ENCODE measurements around the gene CFAP45. TPM values are rescaled to one million over a fixed set of nuclear protein-coding genes. Genes with fewer than 3 reads are reported as not detected.

CFAP45 gene
- total and polyA plus RNA-seq, 9 of the 15 experiments (the other 6 are each of a cell fraction or from before 2014, with no cell fraction given) = 0.65 to 2.4 (median 1.5) TPM

- Histone ChIP-seq H3K4me2 (ENCODE audit: insufficient read depth, low read length) (no peak overlapping the region), H2AFZ (ENCODE audit: low read depth, low read length) (no peak overlapping the region), H4K20me1 (replicated peaks; ENCODE audit: control insufficient read depth, insufficient read depth, low read length) (no peaks in the 10 kb centered on the region), H3K27me3 (ENCODE audit: control insufficient read depth in 2 of 2, insufficient read depth in 2 of 2, low read length in 2 of 2) (peaks cover 2 to 40% of the 10 kb centered on the region in 2 experiments; a peak in 4 of 5 replicates), H3K79me2 (ENCODE audit: control insufficient read depth, insufficient read depth, low read length) (no peaks in the 10 kb centered on the region), H3K27ac (ENCODE audit: extremely low read depth, low read depth, low read length) (no peak overlapping the region), H3K36me3 (ENCODE audit: control insufficient read depth, insufficient read depth, low read length) (no peaks in the 10 kb centered on the region), H3K9ac (ENCODE audit: insufficient read depth in 1 of 2, low read depth in 2 of 2, low read length in 2 of 2) (no peak overlapping the region), H3K4me3 (no peak overlapping the region), H3K9me1 (ENCODE audit: control insufficient read depth, insufficient read depth, low read length) (no peaks in the 10 kb centered on the region), H3K4me1 (replicated peaks in 1 of 2; ENCODE audit: control insufficient read depth in 2 of 2, insufficient read depth in 2 of 2, low read length in 2 of 2) (peaks cover 6 to 9% of the 10 kb centered on the region in 2 experiments), H3K9me3 (replicated peaks; ENCODE audit: control insufficient read depth, insufficient read depth, low read depth, low read length) (no peaks in the 10 kb centered on the region)
- FAIRE-seq (no peak), ATAC-seq (no peak), DNase-seq (ENCODE audit: extremely low read depth in 1 of 4, low spot score in 3 of 4) (no peak)
- ChIA-PET CTCF (ENCODE audit: low intra/inter-chr PET ratio) (no interaction called here), POLR2A (interaction anchor here (0.6 to 0.9 kb wide), 2 partner anchors 11 to 71 kb away, joined by 3 to 5 read pairs; no protein-coding TSS in a partner anchor)
- in situ Hi-C loops (cut with MboI) = no loop called here
- no TSS peak for BruUV-seq (replicated peaks)
- intact Hi-C loops (cut with micrococcal nuclease) = no loop called here
- WGBS (ENCODE audit: insufficient coverage, low coverage, missing lambda C conversion rate) = 3% methylated on average over 2 of the region's 2 CpGs
- TF ChIP-seq UBTF (IDR thresholded peaks at IDR 0.05; ENCODE audit: borderline replicate concordance in 1 of 2, low read depth in 2 of 2, low read length in 2 of 2) (no peak), PRPF4 (IDR thresholded peaks at IDR 0.05; ENCODE audit: insufficient read depth, low read depth, low read length, poor library complexity, severe bottlenecking) (no peak), RCOR1 (IDR thresholded peaks at IDR 0.05; ENCODE audit: borderline replicate concordance in 1 of 2, low read depth in 2 of 2, low read length in 2 of 2) (peak; percentile 53 to 83; a peak in 3 of 4 replicates), GABPB1 (CRISPR knock-in tag; IDR thresholded peaks at IDR 0.05) (no peak), ZNF12 (CRISPR knock-in tag; IDR thresholded peaks at IDR 0.05) (no peak), HDAC1 (IDR thresholded peaks at IDR 0.05) (peak in 1 of 2 experiments; percentile 86; a peak in 2 of 4 replicates), ZNF184 (CRISPR knock-in tag; IDR thresholded peaks at IDR 0.05) (no peak), THRB (CRISPR knock-in tag; conservative IDR thresholded peaks at IDR 0.05) (no peak), KDM1A (IDR thresholded peaks at IDR 0.05) (peak; percentile 97 to 98), MLLT1 (IDR thresholded peaks at IDR 0.05) (0 out of 4 replicates have a peak, but pooled peaks of 1 of the 2 experiments have one; percentile 43), HDAC2 (IDR thresholded peaks at IDR 0.05) (peak; percentile 62; the same call in 1 of the 2 replicates), E2F6 (IDR thresholded peaks at IDR 0.05; ENCODE audit: borderline replicate concordance in 1 of 2, extremely low read depth in 1 of 2, insufficient read depth in 1 of 2, insufficient read length in 1 of 2, low read depth in 1 of 2, low read length in 1 of 2, poor library complexity in 1 of 2, severe bottlenecking in 1 of 2) (no peak), ESRRA (IDR thresholded peaks at IDR 0.05; ENCODE audit: borderline replicate concordance, low read depth) (no peak; the same call in 1 of the 2 replicates)
These were observed 35.7 kb downstream of the CFAP45 start for GRCh38 chr1:159864262-159864661.

All from K562 (cell line).